ENCODE measurements around the gene MYL7. TPM values are rescaled to one million over a fixed set of nuclear protein-coding genes. Genes with fewer than 3 reads are reported as not detected.

The MYL7 gene
- total RNA-seq, 1 donor from 2014 or later, result 11.4 TPM

DNA sequence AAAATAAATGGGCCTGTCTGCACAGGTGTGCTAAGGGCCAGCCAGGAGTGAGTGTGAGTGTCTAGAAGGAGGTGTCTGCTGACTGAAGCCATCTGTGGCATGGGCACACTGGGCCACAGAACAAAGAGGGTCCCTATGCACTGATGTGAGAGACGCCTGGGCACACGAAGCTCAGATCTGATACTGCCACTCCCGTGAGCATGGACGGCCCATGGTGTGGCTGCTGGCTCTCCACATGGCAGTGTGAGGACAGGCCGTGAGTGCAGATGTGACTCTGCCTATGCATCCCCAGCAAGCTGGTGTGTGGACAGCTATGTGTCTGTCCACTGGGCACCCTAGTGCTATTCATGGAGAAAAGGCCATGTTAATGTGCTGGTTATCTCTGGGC lies 12.8 kb upstream of the MYL7 start:
- TF ChIP-seq, protein P1, sequence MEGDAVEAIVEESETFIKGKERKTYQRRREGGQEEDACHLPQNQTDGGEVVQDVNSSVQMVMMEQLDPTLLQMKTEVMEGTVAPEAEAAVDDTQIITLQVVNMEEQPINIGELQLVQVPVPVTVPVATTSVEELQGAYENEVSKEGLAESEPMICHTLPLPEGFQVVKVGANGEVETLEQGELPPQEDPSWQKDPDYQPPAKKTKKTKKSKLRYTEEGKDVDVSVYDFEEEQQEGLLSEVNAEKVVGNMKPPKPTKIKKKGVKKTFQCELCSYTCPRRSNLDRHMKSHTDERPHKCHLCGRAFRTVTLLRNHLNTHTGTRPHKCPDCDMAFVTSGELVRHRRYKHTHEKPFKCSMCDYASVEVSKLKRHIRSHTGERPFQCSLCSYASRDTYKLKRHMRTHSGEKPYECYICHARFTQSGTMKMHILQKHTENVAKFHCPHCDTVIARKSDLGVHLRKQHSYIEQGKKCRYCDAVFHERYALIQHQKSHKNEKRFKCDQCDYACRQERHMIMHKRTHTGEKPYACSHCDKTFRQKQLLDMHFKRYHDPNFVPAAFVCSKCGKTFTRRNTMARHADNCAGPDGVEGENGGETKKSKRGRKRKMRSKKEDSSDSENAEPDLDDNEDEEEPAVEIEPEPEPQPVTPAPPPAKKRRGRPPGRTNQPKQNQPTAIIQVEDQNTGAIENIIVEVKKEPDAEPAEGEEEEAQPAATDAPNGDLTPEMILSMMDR (IDR thresholded peaks at IDR 0.05; ENCODE audit: unreplicated experiment), result no peak
- Mint-ChIP-seq H3K36me3 (no peaks in the 10 kb centered on the region), H3K27ac (no peak overlapping the region), H3K9me3 (no peaks in the 10 kb centered on the region), H3K27me3 (ENCODE audit: low read depth) (peaks cover under 1% of the 10 kb centered on the region), H3K4me3 (no peak overlapping the region), H3K4me1 (no peaks in the 10 kb centered on the region)
- DNase-seq (ENCODE audit: low spot score in 2 of 2, unreplicated experiment in 2 of 2), result no peak

DNA sequence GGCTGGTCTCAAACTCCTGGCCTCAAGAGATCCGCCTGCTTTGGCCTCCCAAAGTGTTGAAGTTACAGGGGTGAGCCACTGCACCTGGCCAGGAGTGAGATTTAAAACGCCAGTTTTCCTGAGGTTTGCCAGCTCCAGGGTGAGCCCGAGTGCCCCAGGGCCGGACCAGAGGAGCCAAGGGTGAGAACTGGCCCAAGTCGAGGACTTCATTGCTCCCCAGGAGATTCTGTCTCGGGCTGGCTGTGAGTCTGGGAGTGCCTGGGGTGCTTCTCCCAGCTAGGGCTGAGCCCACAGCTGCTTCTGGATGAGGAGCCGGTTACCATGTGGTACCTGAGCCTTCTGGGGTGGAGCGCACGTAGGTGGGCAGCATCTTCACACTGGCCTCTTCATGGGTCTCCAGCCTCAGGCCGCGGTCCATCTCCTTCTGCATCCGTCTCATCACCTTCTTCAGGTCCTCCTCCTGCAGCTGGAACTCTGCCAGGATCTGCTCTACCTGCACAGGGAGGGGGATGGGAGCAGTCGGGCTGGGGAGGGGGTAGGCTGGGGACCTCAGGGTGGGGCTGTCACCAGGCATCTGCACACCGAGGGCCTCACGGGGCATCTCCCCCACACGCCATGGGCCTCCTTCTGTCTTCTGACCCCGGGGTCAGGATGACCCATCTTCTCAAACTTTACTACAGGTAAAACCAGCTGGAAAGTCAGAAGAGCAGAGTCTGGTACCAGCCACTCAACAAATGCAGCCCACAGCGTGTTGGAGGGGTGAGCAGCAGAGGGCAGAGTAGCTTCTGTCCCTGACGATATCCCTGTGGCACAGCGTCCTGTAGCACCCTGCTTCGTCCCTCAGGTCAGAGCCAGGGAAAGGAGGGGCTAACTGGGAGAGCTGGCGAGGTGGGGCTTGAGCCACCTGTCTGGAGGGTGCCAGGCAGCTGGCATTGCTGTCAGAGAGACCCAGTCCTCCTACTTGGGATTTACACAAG lies 12.1 kb upstream of the MYL7 start:
- H3K4me1 Mint-ChIP-seq, result peaks cover 2% of the 10 kb centered on the region
- no peak overlapping the region for H3K27ac Mint-ChIP-seq
- H3K4me3 Mint-ChIP-seq, result no peak overlapping the region
- no peaks in the 10 kb centered on the region for H3K36me3 Mint-ChIP-seq
- H3K27me3 Mint-ChIP-seq (ENCODE audit: low read depth), result peaks cover 3% of the 10 kb centered on the region
- DNase-seq (ENCODE audit: low spot score in 2 of 2, unreplicated experiment in 2 of 2), result no peak
- no peaks in the 10 kb centered on the region for H3K9me3 Mint-ChIP-seq
- TF ChIP-seq, protein P1 (IDR thresholded peaks at IDR 0.05; ENCODE audit: unreplicated experiment), result no peak

DNA sequence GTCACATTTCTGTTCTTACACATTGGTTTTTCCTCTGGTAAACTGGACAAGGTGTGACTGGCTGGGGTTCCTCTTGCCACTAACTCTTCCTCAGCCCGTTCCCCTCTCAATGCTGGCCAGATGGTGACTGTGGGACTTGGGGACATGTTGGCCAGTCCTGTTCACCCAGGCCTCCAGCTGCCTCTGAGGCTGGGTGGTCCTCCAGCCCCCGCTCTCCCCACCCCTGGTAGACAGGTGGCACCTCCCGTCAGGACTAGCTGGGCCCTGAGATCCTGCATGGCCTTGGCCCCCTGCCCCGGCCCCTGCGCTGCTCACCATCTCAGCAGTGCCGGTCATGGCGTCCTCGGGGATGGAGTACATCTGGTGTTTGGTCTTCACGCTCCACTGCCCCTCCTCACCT lies 10.8 kb upstream of the MYL7 start:
- H3K9me3 Mint-ChIP-seq, result no peaks in the 10 kb centered on the region
- peaks cover 4% of the 10 kb centered on the region for H3K27me3 Mint-ChIP-seq (ENCODE audit: low read depth)
- no peaks in the 10 kb centered on the region for H3K36me3 Mint-ChIP-seq
- no peak overlapping the region for H3K27ac Mint-ChIP-seq
- TF ChIP-seq, protein P1 (IDR thresholded peaks at IDR 0.05; ENCODE audit: unreplicated experiment), result no peak
- no peak overlapping the region for H3K4me3 Mint-ChIP-seq
- H3K4me1 Mint-ChIP-seq, result peaks cover 5% of the 10 kb centered on the region
- no peak for DNase-seq (ENCODE audit: low spot score in 2 of 2, unreplicated experiment in 2 of 2)

DNA sequence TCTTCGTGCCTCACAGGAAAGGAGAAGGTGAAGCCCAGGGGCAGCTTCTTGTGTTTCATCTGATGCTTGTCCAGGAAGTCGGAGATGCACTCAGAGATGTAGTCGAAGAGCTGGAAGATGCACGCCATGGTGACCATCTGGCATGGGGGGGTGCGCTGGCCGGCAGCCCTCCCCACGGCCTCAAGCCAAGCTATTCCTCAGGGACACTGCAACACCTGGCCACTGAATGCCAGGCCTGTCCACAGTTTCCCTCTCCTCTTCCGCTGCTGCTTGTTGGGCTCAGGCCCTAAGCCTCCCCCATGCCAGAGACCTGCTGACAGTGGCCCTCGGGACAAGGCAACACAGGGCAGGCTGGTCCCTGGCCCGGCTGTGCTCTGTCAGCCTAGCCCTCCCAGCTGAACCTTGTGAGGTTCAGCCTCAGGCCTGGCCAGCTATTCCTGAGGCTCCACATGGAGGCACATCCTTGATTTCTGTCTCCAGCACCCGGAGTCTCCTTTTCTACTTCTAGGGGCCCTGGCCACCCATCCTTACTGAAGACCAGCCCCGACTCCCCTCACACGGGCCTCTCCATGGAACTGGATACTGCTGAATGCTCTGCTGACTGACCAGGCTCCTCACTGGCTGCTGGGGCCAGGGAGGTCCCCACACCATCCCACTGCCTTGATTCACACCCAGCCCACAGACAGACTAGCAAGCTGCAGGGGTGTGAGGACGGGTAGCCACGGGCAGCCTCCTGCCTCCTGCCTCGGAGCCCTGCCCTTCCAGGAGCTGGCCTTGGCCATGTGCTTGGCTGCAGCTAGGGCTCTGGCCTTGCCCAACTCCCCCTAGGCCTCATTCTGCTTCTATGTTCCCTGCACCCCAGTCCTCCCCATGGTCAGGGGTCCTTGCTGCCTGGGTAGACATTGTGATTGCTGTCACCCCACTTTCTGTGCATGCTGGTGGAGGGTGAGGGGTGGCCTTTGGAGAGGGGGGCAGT lies 10.1 kb upstream of the MYL7 start:
- Mint-ChIP-seq H3K27me3 (ENCODE audit: low read depth) (peaks cover 9% of the 10 kb centered on the region), H3K36me3 (no peaks in the 10 kb centered on the region), H3K4me1 (peaks cover 12% of the 10 kb centered on the region), H3K9me3 (no peaks in the 10 kb centered on the region), H3K27ac (no peak overlapping the region), H3K4me3 (no peak overlapping the region)
- TF ChIP-seq, protein P1 (IDR thresholded peaks at IDR 0.05; ENCODE audit: unreplicated experiment), result no peak
- no peak for DNase-seq (ENCODE audit: low spot score in 2 of 2, unreplicated experiment in 2 of 2)

DNA sequence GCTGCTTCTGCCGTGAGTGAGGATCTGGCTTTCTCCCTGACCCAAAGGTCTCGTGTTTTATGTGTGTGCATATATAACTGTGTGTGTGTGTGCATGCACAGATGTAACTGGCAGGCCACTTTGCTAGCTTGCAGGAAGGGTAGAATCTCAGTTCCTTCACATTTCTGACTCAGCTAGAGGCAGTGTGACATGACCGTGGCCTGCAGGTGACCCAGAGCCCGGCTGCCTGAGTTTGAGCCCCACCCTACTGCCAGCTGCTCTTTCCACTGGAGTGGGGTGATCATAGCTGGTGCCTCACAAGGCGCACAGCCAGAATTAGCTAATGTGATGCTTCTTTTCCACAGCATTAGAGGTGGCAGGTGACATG lies 9.3 kb upstream of the MYL7 start:
- Mint-ChIP-seq H3K27me3 (ENCODE audit: low read depth) (peaks cover 14% of the 10 kb centered on the region), H3K4me1 (peaks cover 15% of the 10 kb centered on the region), H3K9me3 (no peaks in the 10 kb centered on the region), H3K4me3 (no peak overlapping the region), H3K36me3 (no peaks in the 10 kb centered on the region), H3K27ac (no peak overlapping the region)
- TF ChIP-seq, protein P1 (IDR thresholded peaks at IDR 0.05; ENCODE audit: unreplicated experiment), result no peak
- no peak for DNase-seq (ENCODE audit: low spot score in 2 of 2, unreplicated experiment in 2 of 2)
